ENCODE measurements around the gene CCDC177.
A peak's percentile ranks its signal among the peaks of the same experiment; 100 is the strongest.

Gene CCDC177

GRCh38 chr14:69561893-69562292, 12.8 kb downstream of the CCDC177 start:
- DNase-seq (ENCODE audit: low read depth): no peak

- no peak for DNase-seq (ENCODE audit: low read depth)
Measured at GRCh38 chr14:69560826-69561225, 13.8 kb downstream of the CCDC177 start.

GRCh38 chr14:69559581-69560011, 15.1 kb downstream of the CCDC177 start:
- no peak for DNase-seq (ENCODE audit: low read depth)

GRCh38 chr14:69558774-69559173, 15.9 kb downstream of the CCDC177 start:
- DNase-seq (ENCODE audit: low read depth): no peak

GRCh38 chr14:69554500-69554899, 20.2 kb downstream of the CCDC177 start:
- no peak for DNase-seq (ENCODE audit: low read depth)

GRCh38 chr14:69553252-69553651, 21.4 kb downstream of the CCDC177 start:
- DNase-seq (ENCODE audit: low read depth): no peak

GRCh38 chr14:69551511-69551910, 23.2 kb downstream of the CCDC177 start:
- DNase-seq (ENCODE audit: low read depth): no peak

- DNase-seq (ENCODE audit: low read depth): no peak
Measured at GRCh38 chr14:69548566-69548965, 26.1 kb downstream of the CCDC177 start.

GRCh38 chr14:69547701-69548348, 26.8 kb downstream of the CCDC177 start:
- peak; percentile 11 for DNase-seq (ENCODE audit: low read depth)

- peak; percentile 5 for DNase-seq (ENCODE audit: low read depth)
Measured at GRCh38 chr14:69543341-69544115, 31.1 kb downstream of the CCDC177 start.

- DNase-seq (ENCODE audit: low read depth): no peak
Measured at GRCh38 chr14:69542311-69542710, 32.4 kb downstream of the CCDC177 start.

GRCh38 chr14:69540654-69541335, 33.9 kb downstream of the CCDC177 start:
- no peak for DNase-seq (ENCODE audit: low read depth)

GRCh38 chr14:69539631-69540410, 34.9 kb downstream of the CCDC177 start:
- no peak for DNase-seq (ENCODE audit: low read depth)

GRCh38 chr14:69538766-69539165, 35.9 kb downstream of the CCDC177 start:
- DNase-seq (ENCODE audit: low read depth): no peak

GRCh38 chr14:69537900-69538299, 36.8 kb downstream of the CCDC177 start:
- no peak for DNase-seq (ENCODE audit: low read depth)

- no peak for DNase-seq (ENCODE audit: low read depth)
Measured at GRCh38 chr14:69536971-69537370, 37.7 kb downstream of the CCDC177 start.

GRCh38 chr14:69535230-69535848, 39.3 kb downstream of the CCDC177 start:
- DNase-seq (ENCODE audit: low read depth): no peak

GRCh38 chr14:69532561-69533340, 41.9 kb downstream of the CCDC177 start:
- no peak for DNase-seq (ENCODE audit: low read depth)

GRCh38 chr14:69531135-69531534, 43.5 kb downstream of the CCDC177 start:
- no peak for DNase-seq (ENCODE audit: low read depth)

- no peak for DNase-seq (ENCODE audit: low read depth)
Measured at GRCh38 chr14:69530095-69530494, 44.6 kb downstream of the CCDC177 start.

GRCh38 chr14:69529563-69529962, 45.1 kb downstream of the CCDC177 start:
- no peak for DNase-seq (ENCODE audit: low read depth)

All from stimulated activated CD8-positive, alpha-beta memory T cell treated with anti-CD3 and anti-CD28 coated beads, Interleukin-4, amount 100 ng/mL, for 24 hours (primary cell).